DOHH2 (cell line): Measurements from ENCODE around the gene SF3B3.

Experiments
- H3F3A ChIP-seq: fragments of 200-600 bp; sonication (generic), shearing (Covaris generic); 2 replicates; pipeline ENCODE4 v1.6.0; 2016; ENCODE audit warnings: antibody characterized with exemption, mild to moderate bottlenecking; ENCODE audit not compliant: control insufficient read depth, insufficient read depth
- H3K27ac ChIP-seq: fragments of 200-600 bp; sonication (generic); 2 replicates; pipeline ENCODE4 v1.5.1; 2014; ENCODE audit warnings: low read depth, mild to moderate bottlenecking, low read length, moderate library complexity
- H3K27me3 ChIP-seq: fragments of 200-600 bp; sonication (generic); 2 replicates; pipeline ENCODE4 v1.6.1; 2014; ENCODE audit warnings: mild to moderate bottlenecking, low read length, mixed read lengths; ENCODE audit not compliant: control insufficient read depth
- H3K36me3 ChIP-seq: fragments of 200-600 bp; sonication (generic); 2 replicates; pipeline ENCODE4 v1.6.1; 2014; ENCODE audit warnings: mild to moderate bottlenecking, low read length, moderate library complexity, mixed read lengths; ENCODE audit not compliant: control insufficient read depth
- H3K4me1 ChIP-seq: fragments of 200-600 bp; sonication (generic); 2 replicates; pipeline ENCODE4 v1.6.1; 2014; ENCODE audit warnings: mild to moderate bottlenecking, low read length, mixed read lengths; ENCODE audit not compliant: control insufficient read depth
- H3K4me2 ChIP-seq: fragments of 200-600 bp; sonication (generic); 2 replicates; pipeline ENCODE4 v1.6.0; 2014; ENCODE audit warnings: mild to moderate bottlenecking, low read length, moderate library complexity
- H3K4me3 ChIP-seq: fragments of 200-600 bp; sonication (generic); 2 replicates; pipeline ENCODE4 v1.5.1; 2014; ENCODE audit warnings: mild to moderate bottlenecking, low read length, mixed read lengths
- H3K79me2 ChIP-seq: fragments of 200-600 bp; sonication (generic); 2 replicates; pipeline ENCODE4 v1.6.1; 2014; ENCODE audit warnings: mild to moderate bottlenecking, low read length, mixed read lengths; ENCODE audit not compliant: control insufficient read depth
- H3K9me2 ChIP-seq: fragments of 200-600 bp; sonication (generic); replicated peaks from 2 replicates; pipeline ENCODE4 v1.6.1; 2014; ENCODE audit warnings: mild to moderate bottlenecking, low read length, mixed read lengths; ENCODE audit not compliant: control insufficient read depth
- H3K9me3 ChIP-seq: fragments of 200-600 bp; sonication (generic); 2 replicates; pipeline ENCODE4 v1.6.1; 2014; ENCODE audit warnings: antibody characterized with exemption, low read length, mixed read lengths; ENCODE audit not compliant: control insufficient read depth, insufficient read depth
- H4K20me1 ChIP-seq: fragments of 200-600 bp; sonication (generic); 2 replicates; pipeline ENCODE4 v1.6.0; 2014; ENCODE audit warnings: low read depth, mild to moderate bottlenecking, antibody characterized with exemption, low read length, moderate library complexity; ENCODE audit not compliant: control insufficient read depth, insufficient read depth
- EZH2phosphoT487 ChIP-seq: fragments of 200-600 bp; sonication (generic); IDR thresholded peaks from 2 replicates; pipeline ENCODE4 v1.6.1; 2017; ENCODE audit warnings: borderline replicate concordance, mild to moderate bottlenecking, antibody characterized with exemption, low read length, moderate library complexity, mixed read lengths
- TF ChIP-seq, protein P1 (sequence below): fragments of 200-600 bp; sonication (generic); IDR thresholded peaks from one replicate; pipeline ENCODE4 v1.5.1; 2014; ENCODE audit warnings: antibody characterized with exemption, mild to moderate bottlenecking, low read depth, low read length; ENCODE audit not compliant: poor library complexity, severe bottlenecking

The SF3B3 gene

DNA sequence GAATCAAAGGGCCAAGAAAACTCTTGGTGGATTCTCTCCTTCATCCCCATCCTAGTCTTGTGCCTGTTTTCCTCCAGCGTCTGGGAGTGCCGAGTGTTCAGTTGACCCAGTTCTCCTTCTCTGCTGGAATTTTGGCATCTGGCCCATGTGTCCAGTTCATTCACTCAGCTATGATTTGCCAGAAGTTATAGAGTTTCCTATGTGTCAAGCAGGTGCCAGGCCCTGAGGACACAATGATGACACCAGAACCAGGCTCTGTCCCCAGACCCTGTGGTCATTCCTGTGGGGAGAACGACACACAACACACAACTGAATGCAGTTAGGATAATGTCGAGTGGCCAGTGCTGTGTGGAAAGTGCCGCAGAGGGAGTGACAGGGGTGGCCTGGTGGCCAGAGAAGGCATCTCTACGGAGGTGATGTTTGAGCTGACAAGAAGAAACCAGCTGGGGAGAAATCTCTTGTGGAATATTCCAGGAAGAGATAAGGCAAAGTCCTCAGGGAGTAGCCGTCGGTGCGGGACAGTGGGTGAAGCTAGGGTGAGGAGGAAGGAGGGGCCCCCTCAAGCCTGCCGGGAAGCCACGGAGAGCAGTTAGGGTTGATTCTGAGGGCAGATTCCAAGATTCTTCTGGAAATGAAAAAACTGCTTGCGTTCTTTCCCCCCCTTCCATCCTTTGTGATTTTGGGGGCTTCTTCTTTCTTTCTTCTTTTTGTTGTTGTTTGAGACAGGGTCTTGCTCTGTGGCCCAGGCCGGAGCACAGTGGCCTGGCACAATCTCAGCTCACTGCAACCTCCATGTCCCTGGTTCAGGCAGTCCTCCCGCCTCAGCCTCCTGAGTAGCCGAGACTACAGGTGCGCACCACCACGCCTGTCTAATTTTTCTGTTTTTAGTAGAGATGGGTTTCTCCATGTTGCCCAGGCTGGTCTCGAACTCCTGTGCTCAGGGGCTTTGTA is 86.9 kb downstream of the SF3B3 start:
- Histone ChIP-seq H3K4me1 (no peaks in the 10 kb centered on the region), H3K9me3 (no peaks in the 10 kb centered on the region), H3K4me3 (no peak overlapping the region), H3K4me2 (no peak overlapping the region), H4K20me1 (no peaks in the 10 kb centered on the region), H3K36me3 (no peaks in the 10 kb centered on the region), H3K27ac (no peak overlapping the region), H3K9me2 (no peaks in the 10 kb centered on the region), H3F3A (no peaks in the 10 kb centered on the region), H3K79me2 (no peaks in the 10 kb centered on the region), H3K27me3 (peaks cover 2% of the 10 kb centered on the region; the same call in 1 of the 2 replicates)
- TF ChIP-seq, protein P1, sequence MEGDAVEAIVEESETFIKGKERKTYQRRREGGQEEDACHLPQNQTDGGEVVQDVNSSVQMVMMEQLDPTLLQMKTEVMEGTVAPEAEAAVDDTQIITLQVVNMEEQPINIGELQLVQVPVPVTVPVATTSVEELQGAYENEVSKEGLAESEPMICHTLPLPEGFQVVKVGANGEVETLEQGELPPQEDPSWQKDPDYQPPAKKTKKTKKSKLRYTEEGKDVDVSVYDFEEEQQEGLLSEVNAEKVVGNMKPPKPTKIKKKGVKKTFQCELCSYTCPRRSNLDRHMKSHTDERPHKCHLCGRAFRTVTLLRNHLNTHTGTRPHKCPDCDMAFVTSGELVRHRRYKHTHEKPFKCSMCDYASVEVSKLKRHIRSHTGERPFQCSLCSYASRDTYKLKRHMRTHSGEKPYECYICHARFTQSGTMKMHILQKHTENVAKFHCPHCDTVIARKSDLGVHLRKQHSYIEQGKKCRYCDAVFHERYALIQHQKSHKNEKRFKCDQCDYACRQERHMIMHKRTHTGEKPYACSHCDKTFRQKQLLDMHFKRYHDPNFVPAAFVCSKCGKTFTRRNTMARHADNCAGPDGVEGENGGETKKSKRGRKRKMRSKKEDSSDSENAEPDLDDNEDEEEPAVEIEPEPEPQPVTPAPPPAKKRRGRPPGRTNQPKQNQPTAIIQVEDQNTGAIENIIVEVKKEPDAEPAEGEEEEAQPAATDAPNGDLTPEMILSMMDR: no peak
- no peak for TF ChIP-seq EZH2phosphoT487

DNA sequence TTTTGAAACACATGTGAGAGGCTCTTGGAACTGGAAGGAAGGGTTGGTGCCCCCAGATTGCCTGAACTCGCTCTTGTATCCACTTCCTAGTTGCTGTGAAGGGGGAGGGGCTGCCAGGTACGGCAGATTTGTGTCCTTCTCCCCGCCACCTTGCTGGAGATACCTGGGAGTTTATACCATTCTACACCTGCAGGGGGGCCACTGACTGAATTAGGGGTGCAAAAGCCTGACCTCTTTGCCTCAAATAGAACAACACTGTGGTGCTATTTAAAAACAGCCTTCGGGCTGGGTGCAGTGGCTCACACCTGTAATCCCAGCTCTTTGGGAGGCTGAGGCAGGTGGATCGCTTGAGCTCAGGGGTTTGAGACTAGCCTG is 87.6 kb downstream of the SF3B3 start:
- H3K9me3 ChIP-seq: no peaks in the 10 kb centered on the region
- H3K79me2 ChIP-seq: no peaks in the 10 kb centered on the region
- H3K4me3 ChIP-seq: no peak overlapping the region
- H4K20me1 ChIP-seq: no peaks in the 10 kb centered on the region
- H3K27ac ChIP-seq: no peak overlapping the region
- H3K9me2 ChIP-seq: no peaks in the 10 kb centered on the region
- TF ChIP-seq EZH2phosphoT487: no peak
- TF ChIP-seq, protein P1: no peak
- H3F3A ChIP-seq: no peaks in the 10 kb centered on the region
- H3K27me3 ChIP-seq: peaks cover 2% of the 10 kb centered on the region; the same call in 1 of the 2 replicates
- no peak overlapping the region for H3K4me2 ChIP-seq
- H3K4me1 ChIP-seq: no peaks in the 10 kb centered on the region
- H3K36me3 ChIP-seq: no peaks in the 10 kb centered on the region

DNA sequence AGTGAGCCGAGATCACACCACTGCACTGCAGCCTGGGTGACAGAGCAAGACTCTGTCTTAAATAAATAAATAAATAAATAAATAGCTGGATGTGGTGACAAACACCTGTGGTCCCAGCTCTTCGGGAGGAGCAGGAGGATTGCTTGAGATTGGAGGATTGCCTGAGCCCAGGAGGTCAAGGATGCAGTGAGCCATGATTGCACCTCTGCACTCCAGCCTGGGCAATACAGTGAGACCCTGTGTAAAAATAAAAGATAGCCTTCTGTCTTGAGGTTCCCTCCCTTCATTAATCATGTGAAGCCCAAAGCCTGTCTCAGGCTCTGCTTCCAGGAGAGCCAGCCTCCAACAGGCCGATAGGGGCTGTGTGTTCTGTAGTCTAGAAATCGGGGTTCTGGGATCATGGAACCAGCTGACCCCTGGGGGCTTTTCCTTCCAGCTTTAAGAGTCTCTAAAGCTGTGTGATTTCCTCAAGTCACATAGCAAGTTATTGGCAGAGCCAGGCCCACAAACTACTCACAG is 88.2 kb downstream of the SF3B3 start:
- Histone ChIP-seq H3F3A (no peaks in the 10 kb centered on the region), H3K27ac (no peak overlapping the region), H3K79me2 (no peaks in the 10 kb centered on the region), H3K36me3 (no peaks in the 10 kb centered on the region), H3K9me3 (no peaks in the 10 kb centered on the region), H3K4me3 (no peak overlapping the region), H3K9me2 (no peaks in the 10 kb centered on the region), H3K4me1 (no peaks in the 10 kb centered on the region), H3K27me3 (peaks cover 2% of the 10 kb centered on the region; the same call in 1 of the 2 replicates), H3K4me2 (no peak overlapping the region), H4K20me1 (no peaks in the 10 kb centered on the region)
- TF ChIP-seq, protein P1: no peak
- TF ChIP-seq EZH2phosphoT487: no peak
